Measurements from ENCODE around the gene ZNF527.

DNA sequence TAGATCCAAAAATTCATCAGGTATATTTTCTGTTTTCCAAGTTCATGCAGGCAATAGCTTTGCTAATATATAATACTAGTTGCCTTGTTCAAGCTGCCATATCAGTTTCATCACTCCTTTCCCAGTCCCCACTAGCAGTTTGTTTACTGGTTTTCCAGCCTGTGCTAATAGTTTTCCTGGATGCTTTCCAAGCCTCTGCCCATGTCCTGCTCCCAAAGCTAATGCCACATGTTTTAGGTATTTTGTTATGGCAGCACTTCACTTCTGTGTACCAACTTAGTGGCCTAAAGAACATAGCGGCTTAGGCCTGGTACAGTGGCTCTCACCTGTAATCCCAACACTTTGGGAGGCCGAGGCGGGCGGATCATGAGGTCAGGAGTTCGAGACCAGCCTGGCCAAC lies 28.1 kb upstream of the ZNF527 start:
- TF ChIP-seq CTCF (conservative IDR thresholded peaks at IDR 0.05; ENCODE audit: low read depth, low read length) (no peak), EZH2 (IDR thresholded peaks at IDR 0.05; ENCODE audit: low read length, unreplicated experiment) (no peak)

Measured in PC-3 (cell line).